Ovary (tissue), 3 donors: ENCODE results near the gene RAPGEF6.

Experiments
- EP300 ChIP-seq: sonication (generic); formaldehyde crosslinking; IDR thresholded peaks from one replicate; pipeline ENCODE4 v1.6.1; 2017; ENCODE audit warnings: antibody characterized with exemption
- POLR2A ChIP-seq: fragments of 450-650 bp; IDR thresholded peaks from one replicate; pipeline ENCODE4 v1.6.1; 2017; ENCODE audit warnings: antibody characterized with exemption, mild to moderate bottlenecking, moderate library complexity
- TF ChIP-seq, protein P1 (sequence below), 3 donors: fragments of 450-650 bp in 2 of 3; fragments of 200-600 bp in 1 of 3; IDR thresholded peaks; one replicate each; pipeline versions ENCODE4 v1.5.1 to v1.8.0; 2016 to 2022; ENCODE audit warnings: antibody characterized with exemption in 3 of 3, mild to moderate bottlenecking in 1 of 3
- donor health status: DM: no; HTN: no; CAD: no.

DNA sequence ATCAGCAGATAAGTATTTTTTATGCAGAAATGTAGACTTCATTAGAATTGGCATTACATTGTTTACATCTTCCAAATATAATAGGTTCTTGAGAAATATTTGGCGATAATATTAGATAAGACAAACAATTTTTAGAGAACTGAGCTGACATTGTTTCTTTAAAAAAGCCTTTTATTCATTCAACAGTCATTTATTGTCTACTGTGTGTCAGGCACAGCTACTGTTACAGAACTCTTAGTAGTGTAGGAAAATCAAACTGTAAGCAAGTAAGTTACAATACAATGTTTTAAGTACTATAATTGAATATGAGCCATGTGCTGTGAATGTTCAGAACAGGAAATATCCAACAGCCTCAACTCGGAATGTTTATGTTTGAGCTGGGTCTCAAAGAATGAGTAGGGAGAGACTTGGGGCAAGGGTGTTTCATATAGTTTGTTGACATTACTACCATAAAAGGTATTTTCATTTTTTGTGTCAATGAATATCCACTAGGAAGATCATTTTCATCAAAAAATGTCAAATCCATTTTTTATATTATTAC, 257.2 kb downstream of the RAPGEF6 start:
- TF ChIP-seq, protein P1, sequence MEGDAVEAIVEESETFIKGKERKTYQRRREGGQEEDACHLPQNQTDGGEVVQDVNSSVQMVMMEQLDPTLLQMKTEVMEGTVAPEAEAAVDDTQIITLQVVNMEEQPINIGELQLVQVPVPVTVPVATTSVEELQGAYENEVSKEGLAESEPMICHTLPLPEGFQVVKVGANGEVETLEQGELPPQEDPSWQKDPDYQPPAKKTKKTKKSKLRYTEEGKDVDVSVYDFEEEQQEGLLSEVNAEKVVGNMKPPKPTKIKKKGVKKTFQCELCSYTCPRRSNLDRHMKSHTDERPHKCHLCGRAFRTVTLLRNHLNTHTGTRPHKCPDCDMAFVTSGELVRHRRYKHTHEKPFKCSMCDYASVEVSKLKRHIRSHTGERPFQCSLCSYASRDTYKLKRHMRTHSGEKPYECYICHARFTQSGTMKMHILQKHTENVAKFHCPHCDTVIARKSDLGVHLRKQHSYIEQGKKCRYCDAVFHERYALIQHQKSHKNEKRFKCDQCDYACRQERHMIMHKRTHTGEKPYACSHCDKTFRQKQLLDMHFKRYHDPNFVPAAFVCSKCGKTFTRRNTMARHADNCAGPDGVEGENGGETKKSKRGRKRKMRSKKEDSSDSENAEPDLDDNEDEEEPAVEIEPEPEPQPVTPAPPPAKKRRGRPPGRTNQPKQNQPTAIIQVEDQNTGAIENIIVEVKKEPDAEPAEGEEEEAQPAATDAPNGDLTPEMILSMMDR (IDR thresholded peaks at IDR 0.05) = no peak
- TF ChIP-seq POLR2A (no peak), EP300 (no peak)
